Head of caudate nucleus (tissue), 42 donors: ENCODE data around the gene TBL1XR1.
"Not testable (repeated sequence)": the region's sequence is repeated elsewhere in the genome, so short reads cannot be mapped to it uniquely, and the experiment has no call there.

Source experiments
- DNase-seq, 42 donors: peaks; one replicate each; pipeline versions ENCODE4 v3.0.0 to v3.0.0-alpha.2; 2020 to 2021; ENCODE audit warnings: mixed read lengths in 7 of 42
- intact Hi-C: fragments of 100-400 bp; cut with DNase I; formaldehyde crosslinking; loops from one replicate; pipeline ENCODE4 v1.15.0; 2022

TBL1XR1 gene

GRCh38 chr3:177150970-177151627, 46.2 kb downstream of the TBL1XR1 start:
- intact Hi-C loops = no loop called here
- no peak for DNase-seq

GRCh38 chr3:177150218-177150916, 46.9 kb downstream of the TBL1XR1 start:
- intact Hi-C loops = no loop called here
- DNase-seq = no peak

GRCh38 chr3:177149106-177149505, 48.2 kb downstream of the TBL1XR1 start:
- no peak for DNase-seq
- intact Hi-C loops = no loop called here

- intact Hi-C loops = no loop called here
These were observed 49.5 kb downstream of the TBL1XR1 start for GRCh38 chr3:177147790-177148189.

GRCh38 chr3:177146646-177147045, 50.6 kb downstream of the TBL1XR1 start:
- intact Hi-C loops = no loop called here
- DNase-seq = no peak

More at GRCh38 chr3:177147790-177148189, 49.5 kb downstream of the TBL1XR1 start:
- DNase-seq = no peak

GRCh38 chr3:177145954-177146353, 51.3 kb downstream of the TBL1XR1 start:
- intact Hi-C loops = no loop called here
- no peak for DNase-seq

- intact Hi-C loops = no loop called here
- DNase-seq = no peak
These were observed 51.9 kb downstream of the TBL1XR1 start for GRCh38 chr3:177145381-177145780.

- intact Hi-C loops = no loop called here
- no peak for DNase-seq
These were observed 52.4 kb downstream of the TBL1XR1 start for GRCh38 chr3:177144922-177145321.

GRCh38 chr3:177141899-177142646, 55.2 kb downstream of the TBL1XR1 start:
- no peak for DNase-seq
- intact Hi-C loops = no loop called here

- intact Hi-C loops = no loop called here
- DNase-seq = no peak
These were observed 55.8 kb downstream of the TBL1XR1 start for GRCh38 chr3:177141471-177141870.

- intact Hi-C loops = not testable (repeated sequence)
These were observed 58.1 kb downstream of the TBL1XR1 start for GRCh38 chr3:177139220-177139619.

GRCh38 chr3:177137774-177138705, 59.2 kb downstream of the TBL1XR1 start:
- DNase-seq = no peak
- intact Hi-C loops = no loop called here

More at GRCh38 chr3:177139220-177139619, 58.1 kb downstream of the TBL1XR1 start:
- not testable (repeated sequence) for DNase-seq

GRCh38 chr3:177136741-177137140, 60.5 kb downstream of the TBL1XR1 start:
- no peak for DNase-seq

GRCh38 chr3:177135841-177136492, 61.3 kb downstream of the TBL1XR1 start:
- DNase-seq = no peak
- intact Hi-C loops = no loop called here

More at GRCh38 chr3:177136741-177137140, 60.5 kb downstream of the TBL1XR1 start:
- intact Hi-C loops = no loop called here

GRCh38 chr3:177134816-177135210, 62.5 kb downstream of the TBL1XR1 start:
- no peak for DNase-seq
- intact Hi-C loops = no loop called here

- intact Hi-C loops = no loop called here
- DNase-seq = no peak
These were observed 63.1 kb downstream of the TBL1XR1 start for GRCh38 chr3:177133860-177134815.

GRCh38 chr3:177131927-177132636, 65.2 kb downstream of the TBL1XR1 start:
- DNase-seq = no peak
- intact Hi-C loops = no loop called here
